GM12873 (cell line): ENCODE measurements around the gene MINDY3.

Experiments used
- CTCF ChIP-seq: IDR thresholded peaks from 2 replicates; pipeline ENCODE4 v1.5.1; 2012; ENCODE audit warnings: low read depth, mild to moderate bottlenecking, moderate library complexity, low read length, control low read depth; ENCODE audit not compliant: insufficient read depth; ENCODE audit errors: missing control alignments

Gene MINDY3

DNA sequence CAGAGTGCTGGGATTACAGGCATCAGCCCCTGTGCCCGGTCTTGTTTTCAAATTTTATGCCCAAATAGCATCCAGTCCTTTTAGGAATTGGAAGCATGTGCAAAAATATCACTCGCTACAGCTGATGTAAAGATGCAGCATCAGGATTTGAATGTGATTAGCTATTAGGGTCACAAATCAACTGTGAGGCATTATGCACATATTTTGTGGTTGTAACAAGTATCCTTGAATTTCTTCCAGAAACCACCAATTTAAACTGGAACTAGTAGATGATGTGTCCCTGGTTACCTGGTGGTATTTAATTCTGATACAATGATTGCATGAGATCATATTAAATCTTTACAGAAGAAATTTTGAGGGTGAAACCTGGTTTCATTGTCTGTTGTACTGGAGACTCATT, 99.6 kb downstream of the MINDY3 start:
- no peak for TF ChIP-seq CTCF

DNA sequence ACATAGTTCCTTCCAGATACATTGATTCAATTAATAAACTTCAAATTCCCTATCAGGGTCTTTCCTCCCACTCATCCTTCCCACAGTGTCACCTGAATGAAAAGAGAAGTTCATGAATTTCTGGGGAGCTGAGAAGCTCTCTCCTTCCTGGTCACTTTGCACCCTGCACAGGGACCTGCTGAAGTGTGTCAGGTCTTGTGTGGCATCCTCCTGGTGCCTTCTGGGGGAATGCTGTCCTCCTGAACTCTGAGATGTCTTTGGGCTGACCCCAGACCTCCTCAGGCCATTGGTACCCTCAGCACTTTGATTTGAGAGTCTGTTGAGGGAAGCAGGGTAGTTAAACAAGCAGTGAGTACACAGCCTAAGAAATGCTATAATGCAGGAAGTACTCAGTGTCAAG, 101.0 kb downstream of the MINDY3 start:
- TF ChIP-seq CTCF: no peak

DNA sequence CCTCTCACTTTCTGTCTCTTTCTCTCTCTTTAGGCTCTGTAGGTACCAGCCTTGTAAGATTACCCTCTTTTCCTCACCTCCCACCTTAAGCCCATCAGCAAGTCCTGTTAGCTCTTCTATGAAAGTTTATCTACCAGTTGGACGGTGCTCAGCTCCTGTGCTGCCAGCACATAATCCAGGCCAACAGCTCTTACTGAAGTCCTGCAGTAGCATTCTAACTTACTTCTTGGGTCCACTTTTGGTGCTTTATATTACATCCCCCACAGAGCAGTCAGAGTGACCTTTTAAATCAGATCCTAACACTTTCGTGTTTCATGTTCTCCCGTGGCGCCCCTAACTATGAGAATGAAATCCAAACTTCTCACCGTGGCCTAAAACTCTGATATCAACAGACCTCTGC, 101.7 kb downstream of the MINDY3 start:
- no peak for TF ChIP-seq CTCF

DNA sequence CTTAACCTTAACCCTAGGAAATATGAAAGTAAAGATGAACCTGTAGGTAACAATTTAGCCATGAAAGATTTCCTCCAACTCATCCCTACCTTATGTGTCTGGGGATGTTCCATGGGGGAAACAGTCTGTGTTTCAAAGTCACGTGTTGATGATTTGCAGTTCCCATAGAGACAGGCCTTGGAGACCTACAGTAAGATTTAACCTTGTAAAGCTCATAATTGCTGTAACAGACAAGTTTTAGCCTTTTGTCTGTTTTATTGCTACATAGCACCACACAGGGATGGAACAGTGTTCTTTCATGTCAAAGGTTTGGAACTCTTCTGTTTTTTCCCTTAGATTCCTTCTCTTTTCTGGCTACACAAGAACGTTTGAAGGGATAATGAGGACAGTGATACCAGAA, 105.4 kb downstream of the MINDY3 start:
- no peak for TF ChIP-seq CTCF

DNA sequence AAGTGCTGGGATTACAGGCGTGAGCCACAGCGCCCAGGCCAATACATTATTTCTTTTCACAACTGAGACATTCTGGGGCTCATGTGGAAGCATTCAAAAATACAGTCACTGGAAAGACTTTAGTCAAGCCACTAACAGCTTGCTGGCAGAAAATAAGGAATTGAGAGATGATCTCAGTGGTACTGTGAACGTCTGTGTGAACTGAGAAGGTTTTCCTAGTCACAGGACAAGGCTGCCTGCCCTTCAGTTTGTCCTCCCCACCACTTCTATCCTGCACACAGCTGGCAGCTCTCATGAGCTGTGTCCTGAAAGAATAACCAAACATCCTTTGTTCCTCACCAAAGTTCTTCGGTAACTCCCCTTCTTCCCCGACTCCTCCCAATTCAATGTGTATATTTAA, 109.3 kb downstream of the MINDY3 start:
- TF ChIP-seq CTCF: no peak

GRCh38 chr10:15748126-15748525, 112.2 kb downstream of the MINDY3 start:
- no peak for TF ChIP-seq CTCF

GRCh38 chr10:15747632-15748031, 112.7 kb downstream of the MINDY3 start:
- TF ChIP-seq CTCF: no peak

- TF ChIP-seq CTCF: no peak
Observed at GRCh38 chr10:15745751-15746150, 114.6 kb downstream of the MINDY3 start.
